Caki2 (cell line): ENCODE measurements around the gene VDAC1. TPM values are rescaled to one million over a fixed set of nuclear protein-coding genes. Genes with fewer than 3 reads are reported as not detected.
A peak's percentile ranks its signal among the peaks of the same experiment; 100 is the strongest.
"Not testable (repeated sequence)": the region's sequence is repeated elsewhere in the genome, so short reads cannot be mapped to it uniquely, and the experiment has no call there.

Experiments used
- DNase-seq: peaks from one replicate; pipeline ENCODE4 v3.0.0-alpha.2; 2015; ENCODE audit warnings: low read depth
- in situ Hi-C: cut with HindIII; loops from 2 replicates; pipeline ENCODE4 v1.10.0; 2016; ENCODE audit warnings: low sequenced_read_pairs, low pct_unique_long_range_greater_than_20kb, mixed read lengths
- total RNA-seq: library from RNA; depleted of rRNA; stranded (reverse); fragments of >200 nt; shearing (Covaris generic); gene quantifications from 2 replicates; pipeline ENCODE4 v1.2.3, GENCODE V29; 2014; ENCODE audit warnings: low replicate concordance

Gene VDAC1
- total RNA-seq, 1 experiment from 2014 or later: 576 TPM

- DNase-seq: no peak
- in situ Hi-C loops: no loop called here
These were observed 51.1 kb downstream of the VDAC1 start for GRCh38 chr5:133953568-133954145.

GRCh38 chr5:133952729-133953567 lies 51.8 kb downstream of the VDAC1 start:
- in situ Hi-C loops: no loop called here
- no peak for DNase-seq

GRCh38 chr5:133950821-133951612 lies 53.8 kb downstream of the VDAC1 start:
- no peak for DNase-seq
- in situ Hi-C loops: no loop called here

- in situ Hi-C loops: no loop called here
- no peak for DNase-seq
These were observed 56.1 kb downstream of the VDAC1 start for GRCh38 chr5:133948721-133949120.

GRCh38 chr5:133947431-133947841 lies 57.3 kb downstream of the VDAC1 start:
- no peak for DNase-seq
- in situ Hi-C loops: no loop called here

GRCh38 chr5:133945568-133945967 lies 59.2 kb downstream of the VDAC1 start:
- in situ Hi-C loops: no loop called here
- no peak for DNase-seq

- peak; percentile 56 for DNase-seq
- in situ Hi-C loops: no loop called here
These were observed 60.3 kb downstream of the VDAC1 start for GRCh38 chr5:133944263-133945185.

GRCh38 chr5:133943475-133943817 lies 61.3 kb downstream of the VDAC1 start:
- DNase-seq: no peak
- in situ Hi-C loops: no loop called here

GRCh38 chr5:133942614-133943474 lies 61.9 kb downstream of the VDAC1 start:
- DNase-seq: no peak

GRCh38 chr5:133941456-133942196 lies 63.1 kb downstream of the VDAC1 start:
- in situ Hi-C loops: no loop called here
- no peak for DNase-seq

More at GRCh38 chr5:133942614-133943474, 61.9 kb downstream of the VDAC1 start:
- in situ Hi-C loops: no loop called here

GRCh38 chr5:133939668-133940067 lies 65.1 kb downstream of the VDAC1 start:
- no peak for DNase-seq
- in situ Hi-C loops: no loop called here

GRCh38 chr5:133938929-133939328 lies 65.8 kb downstream of the VDAC1 start:
- DNase-seq: no peak
- in situ Hi-C loops: no loop called here

- no peak for DNase-seq
- in situ Hi-C loops: no loop called here
These were observed 66.5 kb downstream of the VDAC1 start for GRCh38 chr5:133938039-133938821.

GRCh38 chr5:133937628-133938027 lies 67.1 kb downstream of the VDAC1 start:
- DNase-seq, in situ Hi-C loops: not testable (repeated sequence)

GRCh38 chr5:133936651-133937015 lies 68.1 kb downstream of the VDAC1 start:
- DNase-seq: no peak
- in situ Hi-C loops: no loop called here
